ENCODE measurements around the gene COMMD6.

Gene COMMD6

DNA sequence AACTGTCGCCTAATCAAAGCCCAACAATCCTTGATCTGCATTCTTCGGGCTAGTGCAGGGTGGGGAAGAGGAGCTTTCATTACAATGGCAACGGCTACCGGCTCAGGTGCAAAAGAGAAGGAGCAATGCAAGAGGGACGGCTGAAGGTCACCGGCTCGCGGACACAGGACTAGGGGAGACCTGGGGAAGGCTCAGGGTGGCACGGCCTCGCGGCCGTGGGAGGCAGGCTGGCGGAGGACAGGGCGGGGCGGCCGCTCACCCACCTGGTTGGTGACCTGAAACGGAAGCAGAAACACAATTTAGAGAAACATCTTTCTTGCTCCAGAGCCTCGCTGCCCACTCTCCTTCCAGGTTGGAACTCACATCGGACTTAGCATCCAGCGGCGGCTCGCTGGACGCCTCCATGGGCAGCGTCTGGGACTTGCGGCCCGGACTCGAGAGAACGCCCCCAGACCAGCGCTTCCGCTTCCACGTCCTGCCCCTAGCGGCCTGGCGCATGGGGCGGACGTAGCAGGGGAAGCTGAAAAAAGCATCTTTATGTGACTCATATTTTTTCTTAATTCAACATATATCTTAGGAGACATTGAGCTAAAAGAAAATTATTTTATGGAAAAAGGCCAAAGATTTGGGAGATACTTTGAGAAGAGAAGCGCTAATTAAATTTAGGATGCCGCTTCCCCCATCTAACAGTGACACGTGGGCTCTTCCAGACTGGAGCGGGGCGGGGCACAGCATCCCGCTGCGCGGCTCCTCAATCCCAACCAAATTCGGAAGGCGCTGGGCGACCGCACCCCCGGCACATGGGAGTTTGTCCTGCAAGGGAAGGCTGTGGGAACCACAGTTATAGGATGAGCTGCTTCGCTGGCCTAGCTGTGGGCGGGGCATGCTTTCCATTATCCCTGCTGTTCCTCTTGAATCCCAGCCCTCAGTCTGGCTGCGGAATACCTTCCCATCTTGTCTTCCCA is at the start of gene COMMD6:
COMMD6 (minus strand) TSS at position 441 of the 965 bp plus-strand sequence; CDS start at position 405, 36 bp downstream.
- TF ChIP-seq, protein P1, sequence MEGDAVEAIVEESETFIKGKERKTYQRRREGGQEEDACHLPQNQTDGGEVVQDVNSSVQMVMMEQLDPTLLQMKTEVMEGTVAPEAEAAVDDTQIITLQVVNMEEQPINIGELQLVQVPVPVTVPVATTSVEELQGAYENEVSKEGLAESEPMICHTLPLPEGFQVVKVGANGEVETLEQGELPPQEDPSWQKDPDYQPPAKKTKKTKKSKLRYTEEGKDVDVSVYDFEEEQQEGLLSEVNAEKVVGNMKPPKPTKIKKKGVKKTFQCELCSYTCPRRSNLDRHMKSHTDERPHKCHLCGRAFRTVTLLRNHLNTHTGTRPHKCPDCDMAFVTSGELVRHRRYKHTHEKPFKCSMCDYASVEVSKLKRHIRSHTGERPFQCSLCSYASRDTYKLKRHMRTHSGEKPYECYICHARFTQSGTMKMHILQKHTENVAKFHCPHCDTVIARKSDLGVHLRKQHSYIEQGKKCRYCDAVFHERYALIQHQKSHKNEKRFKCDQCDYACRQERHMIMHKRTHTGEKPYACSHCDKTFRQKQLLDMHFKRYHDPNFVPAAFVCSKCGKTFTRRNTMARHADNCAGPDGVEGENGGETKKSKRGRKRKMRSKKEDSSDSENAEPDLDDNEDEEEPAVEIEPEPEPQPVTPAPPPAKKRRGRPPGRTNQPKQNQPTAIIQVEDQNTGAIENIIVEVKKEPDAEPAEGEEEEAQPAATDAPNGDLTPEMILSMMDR (IDR thresholded peaks at IDR 0.05; ENCODE audit: low read depth, low read length, missing control alignments): peak; percentile 27
- peak; percentile 58 for DNase-seq (ENCODE audit: low read depth)
- in situ Hi-C loops (cut with HindIII; ENCODE audit: low sequenced_read_pairs): no loop called here
- H3K4me3 ChIP-seq (ENCODE audit: low read depth, low read length): peak within 1 kb of the TSS; percentile 60

DNA sequence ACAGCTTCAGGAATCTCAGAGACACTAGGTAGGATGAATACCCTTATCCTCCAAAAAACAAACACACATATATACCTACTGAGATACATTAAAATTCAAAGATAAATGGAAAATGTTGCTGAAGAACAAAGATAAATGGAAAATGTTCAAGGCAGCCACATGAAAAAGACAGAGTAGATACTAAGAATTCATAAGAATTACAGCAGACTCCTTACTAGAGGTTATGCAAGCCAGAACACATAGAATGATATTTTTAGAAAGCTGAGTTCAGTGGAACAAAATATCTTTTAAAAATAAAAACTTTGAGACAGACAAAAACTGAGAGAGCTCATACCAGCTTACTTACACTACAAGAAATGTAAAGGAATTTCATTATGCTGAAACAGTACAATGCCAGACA is 47.5 kb upstream of the COMMD6 start:
- no peak overlapping the region for H3K4me3 ChIP-seq (ENCODE audit: low read depth, low read length)
- no peak for DNase-seq (ENCODE audit: low read depth)
- TF ChIP-seq, protein P1 (IDR thresholded peaks at IDR 0.05; ENCODE audit: low read depth, low read length, missing control alignments): no peak
- in situ Hi-C loops (cut with HindIII; ENCODE audit: low sequenced_read_pairs): no loop called here

DNA sequence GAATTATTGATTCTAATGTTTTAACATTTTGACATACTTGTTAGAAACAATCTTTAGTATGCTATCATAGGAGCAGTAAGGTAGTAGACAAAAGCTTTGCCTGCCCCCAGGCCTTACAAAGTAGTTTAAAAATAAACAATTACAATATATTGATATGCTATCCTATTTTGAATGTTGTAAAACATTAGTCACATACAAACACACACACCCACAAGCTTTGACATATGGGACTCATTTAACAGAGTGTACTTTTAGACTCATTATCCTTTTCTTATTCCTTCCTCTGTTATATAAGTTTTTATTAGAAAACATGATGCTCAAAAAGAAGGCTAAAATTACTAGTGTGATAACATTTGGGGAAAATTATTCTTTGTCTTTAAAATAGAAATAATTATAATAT is 45.5 kb upstream of the COMMD6 start:
- H3K4me3 ChIP-seq (ENCODE audit: low read depth, low read length): no peak overlapping the region
- in situ Hi-C loops (cut with HindIII; ENCODE audit: low sequenced_read_pairs): no loop called here
- TF ChIP-seq, protein P1 (IDR thresholded peaks at IDR 0.05; ENCODE audit: low read depth, low read length, missing control alignments): no peak
- no peak for DNase-seq (ENCODE audit: low read depth)

DNA sequence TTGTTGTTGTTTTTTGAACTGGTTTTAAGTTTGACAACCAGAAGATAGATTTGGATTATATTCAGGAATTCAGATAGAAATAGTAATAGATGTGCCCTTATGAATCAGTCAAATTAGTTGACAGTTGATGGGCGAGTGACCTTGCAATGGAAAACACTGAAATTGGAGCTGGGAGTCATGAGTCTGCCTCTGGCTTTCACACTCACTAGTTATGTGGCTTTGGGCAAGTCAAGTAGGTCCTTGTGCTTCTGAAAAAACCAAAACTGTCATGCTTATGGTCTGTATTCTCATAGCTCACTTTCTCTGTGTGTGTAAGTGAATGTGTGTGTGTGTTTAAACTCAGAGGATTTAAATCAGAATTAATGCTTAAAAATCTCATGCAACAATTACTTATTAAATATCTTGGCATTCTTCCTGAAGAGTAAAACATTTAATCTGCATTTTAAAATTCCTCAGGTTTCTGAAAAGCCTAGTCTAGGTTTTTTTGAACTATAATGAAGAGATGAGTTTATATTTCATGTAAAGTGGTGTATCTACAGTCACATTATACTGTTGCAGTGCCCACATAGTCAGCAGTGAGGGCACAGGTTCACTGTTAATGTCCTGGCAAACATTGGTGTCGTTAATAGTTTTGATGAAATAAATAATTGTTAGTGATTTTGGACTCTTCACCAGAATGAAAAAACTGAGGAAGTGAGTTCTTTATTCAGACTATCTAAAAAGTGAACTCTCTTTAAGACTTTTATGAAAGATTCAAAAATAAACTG is 44.4 kb upstream of the COMMD6 start:
- TF ChIP-seq, protein P1 (IDR thresholded peaks at IDR 0.05; ENCODE audit: low read depth, low read length, missing control alignments): no peak
- H3K4me3 ChIP-seq (ENCODE audit: low read depth, low read length): no peak overlapping the region
- no peak for DNase-seq (ENCODE audit: low read depth)
- in situ Hi-C loops (cut with HindIII; ENCODE audit: low sequenced_read_pairs): no loop called here

DNA sequence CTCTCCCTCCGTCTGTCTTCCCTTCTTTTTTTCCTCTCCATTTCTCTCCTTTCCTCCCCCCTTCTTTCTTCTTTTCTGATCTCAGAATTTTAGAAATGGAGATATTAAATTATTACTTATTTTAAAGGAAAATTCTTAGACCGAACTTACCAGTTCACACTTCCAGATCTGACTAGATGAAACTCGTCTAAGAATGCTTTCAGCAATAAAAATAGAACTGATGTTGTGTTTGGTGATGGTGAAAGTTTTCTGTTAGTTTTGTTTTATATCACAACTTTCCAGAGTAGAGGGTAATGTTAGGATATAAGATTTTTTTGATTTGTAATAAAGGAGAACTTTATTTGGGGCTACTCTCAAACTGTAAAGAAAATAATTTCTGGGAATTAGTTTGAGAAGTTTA is 41.9 kb upstream of the COMMD6 start:
- TF ChIP-seq, protein P1 (IDR thresholded peaks at IDR 0.05; ENCODE audit: low read depth, low read length, missing control alignments): no peak
- no peak overlapping the region for H3K4me3 ChIP-seq (ENCODE audit: low read depth, low read length)
- no peak for DNase-seq (ENCODE audit: low read depth)
- in situ Hi-C loops (cut with HindIII; ENCODE audit: low sequenced_read_pairs): no loop called here

DNA sequence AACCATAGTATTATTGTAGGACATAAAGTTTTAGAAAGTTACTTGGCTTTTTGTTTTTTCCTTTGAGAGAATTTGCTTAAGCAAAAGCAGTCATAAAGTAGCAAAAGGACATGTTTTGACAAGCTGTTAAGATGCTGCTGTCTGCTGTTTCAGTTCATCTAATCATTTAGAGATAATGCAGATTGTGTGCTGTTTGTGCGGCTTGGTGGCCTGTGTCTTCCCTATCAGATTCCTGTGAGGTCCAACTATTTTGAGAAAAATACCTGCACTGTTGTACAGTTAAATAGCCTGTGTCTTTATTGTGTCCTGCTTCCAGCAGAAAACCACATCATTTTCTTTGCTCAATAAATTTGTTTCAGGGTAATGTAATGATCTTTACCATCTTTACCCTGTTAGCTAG is 31.9 kb upstream of the COMMD6 start:
- no peak overlapping the region for H3K4me3 ChIP-seq (ENCODE audit: low read depth, low read length)
- in situ Hi-C loops (cut with HindIII; ENCODE audit: low sequenced_read_pairs): no loop called here
- no peak for DNase-seq (ENCODE audit: low read depth)
- TF ChIP-seq, protein P1 (IDR thresholded peaks at IDR 0.05; ENCODE audit: low read depth, low read length, missing control alignments): no peak
